GM12891 (cell line): Measurements from ENCODE around the gene GNAI1.

Experiments used
- DNase-seq: peaks from one replicate; pipeline ENCODE4 v3.0.0; 2011; ENCODE audit warnings: low spot score; ENCODE audit not compliant: insufficient read length
- FAIRE-seq: peaks from 2 replicates; lab custom pipeline; 2011; peaks lifted over from hg19 to GRCh38; lab: Jason Lieb, UNC
- PAX5 ChIP-seq: IDR thresholded peaks from 2 replicates; pipeline ENCODE4 v1.6.1; 2011; ENCODE audit warnings: low read length, moderate library complexity, mild to moderate bottlenecking; ENCODE audit not compliant: insufficient read depth, severe bottlenecking
- POLR2A ChIP-seq: IDR thresholded peaks from 2 replicates; pipeline ENCODE4 v1.6.1; 2011; ENCODE audit warnings: low read depth, low read length, control low read depth
- POLR2AphosphoS5 ChIP-seq: IDR thresholded peaks from 2 replicates; pipeline ENCODE4 v1.6.1; 2011; ENCODE audit warnings: low read depth, low read length, control low read depth
- POU2F2 ChIP-seq: IDR thresholded peaks from 2 replicates; pipeline ENCODE4 v1.6.1; 2011; ENCODE audit warnings: low read depth, mild to moderate bottlenecking, control low read depth, low read length, moderate library complexity
- SPI1 ChIP-seq: IDR thresholded peaks from 2 replicates; pipeline ENCODE4 v1.6.1; 2011; ENCODE audit warnings: low read depth, low read length, control low read depth
- TAF1 ChIP-seq: IDR thresholded peaks from 2 replicates; pipeline ENCODE4 v1.6.1; 2011; ENCODE audit warnings: low read depth, low read length, control low read depth

GNAI1 gene

GRCh38 chr7:80220022-80220634, 85.5 kb downstream of the GNAI1 start:
- DNase-seq (no peak), FAIRE-seq (no peak)
- TF ChIP-seq SPI1, result no peak
- TF ChIP-seq PAX5, result no peak
- no peak for TF ChIP-seq TAF1
- TF ChIP-seq POLR2A, result no peak
- no peak for TF ChIP-seq POU2F2
- TF ChIP-seq POLR2AphosphoS5, result no peak

GRCh38 chr7:80224415-80224814, 89.8 kb downstream of the GNAI1 start:
- no peak for FAIRE-seq
- TF ChIP-seq SPI1 (no peak), POLR2A (no peak), POU2F2 (no peak), TAF1 (no peak), PAX5 (no peak), POLR2AphosphoS5 (no peak)

GRCh38 chr7:80225361-80225760, 90.7 kb downstream of the GNAI1 start:
- FAIRE-seq (no peak), DNase-seq (no peak)
- TF ChIP-seq SPI1 (no peak), POLR2A (no peak), TAF1 (no peak), POLR2AphosphoS5 (no peak), POU2F2 (no peak), PAX5 (no peak)

More at GRCh38 chr7:80224415-80224814, 89.8 kb downstream of the GNAI1 start:
- no peak for DNase-seq

- no peak for TF ChIP-seq TAF1
- TF ChIP-seq PAX5, result no peak
- no peak for TF ChIP-seq POLR2A
- no peak for TF ChIP-seq SPI1
- TF ChIP-seq POU2F2, result no peak
- no peak for TF ChIP-seq POLR2AphosphoS5
- FAIRE-seq (no peak), DNase-seq (no peak)
Observed at GRCh38 chr7:80226629-80227028, 92.0 kb downstream of the GNAI1 start.

- no peak for TF ChIP-seq POLR2AphosphoS5
- TF ChIP-seq PAX5, result no peak
- TF ChIP-seq POLR2A, result no peak
- TF ChIP-seq POU2F2, result no peak
- no peak for TF ChIP-seq SPI1
- no peak for TF ChIP-seq TAF1
- FAIRE-seq, result no peak
- no peak for DNase-seq
Observed at GRCh38 chr7:80230327-80230726, 95.7 kb downstream of the GNAI1 start.

GRCh38 chr7:80231707-80232106, 97.1 kb downstream of the GNAI1 start:
- FAIRE-seq, result no peak
- DNase-seq, result no peak
- TF ChIP-seq PAX5, result no peak
- TF ChIP-seq POU2F2, result no peak
- no peak for TF ChIP-seq POLR2AphosphoS5
- TF ChIP-seq TAF1, result no peak
- TF ChIP-seq POLR2A, result no peak
- no peak for TF ChIP-seq SPI1

- DNase-seq (no peak), FAIRE-seq (no peak)
- TF ChIP-seq SPI1 (no peak), POLR2AphosphoS5 (no peak), TAF1 (no peak), POLR2A (no peak), PAX5 (no peak), POU2F2 (no peak)
Observed at GRCh38 chr7:80232979-80233724, 98.5 kb downstream of the GNAI1 start.

- TF ChIP-seq TAF1, result no peak
- TF ChIP-seq POU2F2, result no peak
- no peak for DNase-seq
- no peak for FAIRE-seq
Observed at GRCh38 chr7:80235334-80235733, 100.7 kb downstream of the GNAI1 start.

GRCh38 chr7:80236681-80237080, 102.0 kb downstream of the GNAI1 start:
- FAIRE-seq (no peak), DNase-seq (no peak)
- no peak for TF ChIP-seq PAX5
- no peak for TF ChIP-seq POLR2A
- no peak for TF ChIP-seq SPI1
- TF ChIP-seq POLR2AphosphoS5, result no peak
- no peak for TF ChIP-seq TAF1
